HG02943 (cell line): ENCODE measurements around the gene LAMA4.

Experiments
- ATAC-seq: cut with Tn5 transposase; IDR thresholded peaks from one replicate; pipeline ENCODE4 v1.9.1; 2021; ENCODE audit warnings: mild to moderate bottlenecking, low read depth, moderate library complexity; ENCODE audit not compliant: unreplicated experiment

LAMA4 gene

DNA sequence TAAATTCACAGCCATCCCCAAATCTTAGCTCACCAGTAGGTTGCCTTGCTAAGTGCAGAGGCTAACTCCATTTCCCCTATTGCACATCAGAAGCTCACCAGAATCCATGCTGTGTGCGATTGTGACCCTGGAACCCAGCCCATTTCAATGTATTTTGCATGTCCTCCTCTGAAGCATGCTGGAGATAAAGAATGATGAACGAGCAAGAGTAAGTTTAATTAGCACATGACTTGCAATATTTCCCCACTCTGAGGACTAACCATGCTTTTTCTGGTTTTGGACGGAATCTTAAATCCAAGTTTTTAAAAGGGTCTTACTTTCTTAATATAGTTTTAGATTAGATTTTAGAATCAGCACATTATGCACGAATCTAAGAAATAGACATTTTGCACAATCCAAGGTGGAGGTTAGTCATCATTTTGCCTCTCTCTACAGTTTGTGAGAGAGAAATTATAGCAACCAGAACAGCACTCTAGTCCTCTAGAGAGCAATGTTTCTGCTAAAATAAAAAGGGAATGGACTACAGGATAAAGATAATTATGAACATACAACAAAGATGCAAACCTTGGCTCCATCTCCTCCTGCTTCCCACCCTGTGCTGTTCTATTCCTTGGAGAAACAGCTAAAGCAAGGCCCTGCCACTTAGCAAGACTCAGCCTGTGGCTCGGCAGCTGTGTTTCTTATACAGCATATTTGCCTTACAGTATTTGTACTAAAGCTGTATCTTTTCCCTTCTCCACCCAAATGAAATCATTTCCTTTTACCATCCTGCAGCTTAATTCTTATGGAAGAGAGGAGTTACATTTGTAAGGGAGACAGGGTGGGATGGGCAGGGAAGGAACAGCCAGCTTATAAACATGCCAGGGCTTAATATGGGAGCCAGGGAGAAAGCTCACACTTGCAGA lies 24.9 kb upstream of the LAMA4 start:
- no peak for ATAC-seq

DNA sequence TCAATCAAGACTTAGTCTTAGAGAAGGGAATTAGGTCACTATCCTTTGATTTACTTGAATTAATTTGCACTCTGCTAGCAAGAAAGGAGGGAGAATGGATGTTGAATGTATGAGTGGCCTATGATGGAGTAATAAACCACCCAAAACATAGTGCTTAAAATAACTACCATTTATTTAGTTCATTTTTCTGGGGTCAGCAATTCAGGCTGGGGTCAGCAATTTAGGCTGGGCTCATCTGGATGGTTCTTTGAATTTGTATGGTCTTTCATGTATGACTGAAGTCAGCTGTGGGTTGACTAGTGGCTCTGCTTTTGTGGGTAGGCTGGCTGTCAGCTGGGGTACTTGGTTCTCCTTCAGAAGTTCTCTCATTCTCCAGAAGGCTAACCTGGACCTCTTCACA lies 21.0 kb upstream of the LAMA4 start:
- no peak for ATAC-seq

DNA sequence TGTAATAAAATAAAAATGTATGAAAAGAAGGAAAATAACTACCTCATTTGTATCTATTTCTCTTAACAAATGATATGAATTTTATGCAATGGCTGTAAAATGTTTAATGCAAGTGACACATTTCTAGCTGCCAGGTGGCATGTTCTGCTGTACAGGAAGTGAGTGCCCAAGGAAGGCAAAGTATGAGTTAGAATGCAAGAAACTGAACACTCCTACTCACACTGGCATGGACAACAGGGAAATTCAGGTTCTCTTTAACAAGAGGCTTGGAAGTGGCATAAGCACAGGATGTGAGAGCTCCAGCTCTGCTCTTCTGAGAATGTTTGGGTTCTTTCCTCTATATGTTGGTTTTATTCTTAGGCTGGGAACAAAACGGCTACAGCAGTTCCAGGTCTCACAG lies 20.4 kb upstream of the LAMA4 start:
- no peak for ATAC-seq

DNA sequence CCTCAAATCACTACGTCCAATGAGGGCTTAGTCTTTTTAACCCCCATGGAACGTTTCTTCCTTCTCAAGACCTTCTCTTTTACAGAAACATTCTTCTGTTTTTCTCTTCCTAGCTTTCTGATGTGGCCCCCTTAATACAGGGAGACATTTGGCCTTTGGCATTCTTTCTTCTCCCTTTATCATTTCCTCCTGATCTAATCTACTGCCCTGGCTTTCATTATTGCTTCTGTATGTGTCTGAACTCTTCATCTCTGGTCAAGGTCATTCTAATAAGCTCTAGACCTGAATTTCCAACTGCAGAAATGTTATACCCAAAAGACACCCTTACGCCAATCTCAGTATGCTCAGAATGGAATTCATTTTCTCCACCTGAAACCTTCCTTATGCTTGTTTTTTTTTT lies 18.4 kb upstream of the LAMA4 start:
- ATAC-seq: no peak

DNA sequence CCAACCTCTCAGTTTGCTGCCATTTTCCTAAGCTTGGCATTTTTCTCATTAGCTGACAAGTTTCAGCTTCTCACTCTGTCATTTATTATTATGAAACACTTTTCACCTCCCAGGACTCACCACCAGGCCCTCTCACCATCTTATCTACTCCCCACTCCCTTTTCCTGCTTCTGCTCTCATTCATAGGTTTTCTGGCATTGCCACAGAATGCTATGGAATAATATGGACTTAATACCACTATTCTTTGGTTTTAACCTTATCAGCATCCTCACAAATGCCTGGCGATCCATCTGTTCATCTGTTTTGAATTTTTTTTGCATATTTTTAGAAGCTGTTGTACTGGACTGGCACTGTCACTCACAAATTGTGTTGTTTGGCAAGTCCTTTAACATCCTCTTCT lies 16.4 kb upstream of the LAMA4 start:
- no peak for ATAC-seq

DNA sequence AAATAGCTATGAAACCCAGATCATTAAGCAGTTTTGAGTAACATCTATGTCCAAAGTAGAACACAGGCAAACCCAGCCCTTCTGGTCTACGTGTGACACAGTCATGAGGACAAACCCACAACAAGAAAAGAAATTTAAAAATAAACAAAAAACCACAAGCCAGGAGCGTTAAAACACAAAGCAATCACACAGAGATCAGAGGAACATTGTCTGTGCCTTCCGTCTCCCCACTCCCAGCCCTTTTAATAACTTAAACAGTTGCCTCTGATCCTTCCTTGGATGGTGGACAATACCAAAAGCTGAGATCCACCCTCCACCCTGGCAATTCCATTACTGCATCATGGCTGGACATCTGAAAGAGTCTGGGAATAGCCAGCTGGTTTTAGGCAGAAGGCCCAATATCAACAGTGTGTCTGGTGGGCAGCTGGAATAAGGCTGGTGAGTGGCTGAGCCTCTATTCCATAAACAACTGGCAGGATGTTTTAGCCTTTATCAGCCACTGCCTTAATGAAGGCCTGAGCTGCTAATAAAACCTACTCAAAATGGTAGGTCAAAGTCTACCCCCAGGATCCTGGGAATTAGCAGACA lies 15.7 kb upstream of the LAMA4 start:
- no peak for ATAC-seq

DNA sequence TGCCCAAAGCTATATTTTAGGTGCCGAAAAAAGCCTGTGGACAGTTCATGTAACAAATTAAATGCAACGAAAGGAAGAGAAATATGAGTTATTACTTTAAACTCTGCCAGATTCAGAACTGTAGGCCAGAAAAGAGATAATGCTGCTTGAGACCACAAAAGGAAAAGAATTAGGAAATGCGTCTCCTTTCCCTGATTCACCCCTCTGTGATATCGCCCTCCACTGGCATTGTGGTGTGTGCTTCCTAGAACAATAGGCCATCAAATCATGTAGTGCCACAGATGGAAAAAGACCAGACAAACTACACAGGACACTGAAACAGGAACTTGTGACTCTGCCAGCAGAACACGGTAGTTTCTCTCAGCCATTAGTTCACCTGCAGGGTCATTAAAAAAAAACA lies 14.7 kb upstream of the LAMA4 start:
- no peak for ATAC-seq

DNA sequence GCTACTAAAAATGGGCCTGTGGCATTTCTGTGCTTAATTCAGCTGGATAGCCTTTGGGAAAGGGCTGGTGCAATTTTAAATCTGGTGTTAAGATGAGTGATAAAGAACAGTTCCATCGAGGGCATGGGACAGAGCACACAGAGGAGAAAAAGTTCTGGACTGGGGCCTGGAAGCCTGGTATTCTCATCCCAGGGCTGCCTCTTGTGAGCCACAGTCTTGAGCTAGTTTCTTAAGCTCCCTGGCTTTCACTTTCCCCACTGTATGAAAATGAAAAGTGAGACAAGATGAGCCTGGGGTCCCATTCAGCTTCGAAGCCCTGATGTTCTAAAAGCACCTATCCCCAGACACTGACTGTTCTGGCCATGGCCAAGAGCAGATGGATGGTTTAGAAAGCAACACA lies 14.3 kb upstream of the LAMA4 start:
- no peak for ATAC-seq

DNA sequence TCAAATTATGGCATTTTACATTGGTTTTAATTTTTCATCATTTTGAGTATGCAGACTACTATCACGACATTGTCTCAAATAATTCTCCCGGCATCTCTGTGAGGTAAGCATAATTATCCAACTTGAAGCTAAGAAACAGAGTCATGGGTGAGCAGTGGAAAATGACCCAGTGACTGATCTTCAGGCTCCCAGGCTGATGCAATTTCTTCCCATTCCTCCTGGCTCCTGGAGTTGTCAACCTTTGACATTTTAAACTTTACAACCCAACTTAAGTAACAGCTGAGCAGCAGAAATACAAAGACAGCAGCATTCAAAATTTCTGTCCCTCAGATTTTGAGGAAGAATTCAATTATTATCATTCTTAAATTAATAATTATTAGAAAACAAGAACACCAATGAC lies 13.7 kb upstream of the LAMA4 start:
- no peak for ATAC-seq

DNA sequence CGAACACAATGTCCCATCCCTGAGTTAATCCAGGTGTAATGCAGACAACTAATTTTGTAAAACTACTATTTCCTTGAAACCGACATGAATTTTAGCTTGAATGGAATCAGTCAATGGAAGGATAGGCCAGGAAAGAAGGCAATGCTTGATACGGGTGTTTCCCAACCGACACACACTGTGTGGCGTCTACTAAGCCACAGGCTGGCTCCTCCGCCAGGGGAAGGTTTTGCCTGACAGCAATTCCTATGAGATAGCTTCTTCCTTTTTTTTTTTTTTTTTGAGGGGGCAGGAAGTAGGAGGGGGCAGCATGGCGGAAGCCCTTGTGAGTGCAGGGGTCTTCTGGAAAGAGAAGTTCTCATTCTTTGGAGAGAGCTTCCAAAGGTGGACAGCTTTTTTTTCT lies 12.0 kb upstream of the LAMA4 start:
- ATAC-seq: no peak

DNA sequence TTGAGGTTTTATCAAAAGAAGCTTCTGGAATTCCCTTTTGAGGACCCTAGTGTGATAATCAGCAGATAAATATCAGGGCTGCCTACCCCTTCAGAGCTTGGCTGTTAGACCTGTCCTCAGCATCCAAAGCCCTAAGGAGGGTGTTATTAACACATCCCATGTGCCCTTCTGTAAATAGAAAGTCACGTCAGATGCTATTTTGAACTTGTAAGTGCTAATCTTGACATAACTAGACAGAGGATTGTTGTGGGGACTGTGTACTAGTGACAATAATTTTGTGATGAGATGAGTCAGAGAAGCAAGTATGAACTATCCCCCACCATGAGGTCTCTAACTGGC lies 4.9 kb upstream of the LAMA4 start:
- no peak for ATAC-seq

DNA sequence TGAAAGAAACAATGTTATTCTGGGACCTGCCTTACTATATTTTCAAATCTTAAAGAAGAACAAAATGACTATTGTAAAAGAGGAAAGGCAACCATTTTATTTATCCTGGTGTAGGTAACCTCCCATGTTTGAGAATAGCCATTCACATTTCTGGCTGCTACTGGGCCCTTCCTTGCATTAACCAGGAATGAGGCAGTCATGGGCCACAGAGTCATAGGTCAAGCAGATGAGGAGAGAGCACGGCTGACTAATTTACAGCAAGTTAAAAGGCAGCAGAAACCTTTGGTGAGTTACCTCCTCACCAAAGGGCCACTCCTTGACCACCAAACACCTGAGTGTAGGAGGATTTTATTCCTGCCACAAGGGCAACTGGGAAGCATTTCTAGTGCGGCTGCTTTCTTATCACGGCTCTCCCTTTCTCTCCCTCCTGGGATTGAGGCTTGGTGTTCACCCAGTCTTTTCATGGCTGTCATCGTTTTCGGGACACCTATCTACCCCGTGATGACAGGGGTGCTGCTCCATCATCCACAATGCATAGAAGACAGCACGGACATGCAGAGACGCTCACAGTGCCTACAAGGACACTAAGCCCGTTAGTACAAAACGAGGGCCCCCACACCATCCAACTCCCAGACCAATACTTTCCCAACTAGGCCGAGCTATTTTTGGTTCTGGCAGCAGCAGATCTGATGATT lies 4.4 kb upstream of the LAMA4 start:
- no peak for ATAC-seq

DNA sequence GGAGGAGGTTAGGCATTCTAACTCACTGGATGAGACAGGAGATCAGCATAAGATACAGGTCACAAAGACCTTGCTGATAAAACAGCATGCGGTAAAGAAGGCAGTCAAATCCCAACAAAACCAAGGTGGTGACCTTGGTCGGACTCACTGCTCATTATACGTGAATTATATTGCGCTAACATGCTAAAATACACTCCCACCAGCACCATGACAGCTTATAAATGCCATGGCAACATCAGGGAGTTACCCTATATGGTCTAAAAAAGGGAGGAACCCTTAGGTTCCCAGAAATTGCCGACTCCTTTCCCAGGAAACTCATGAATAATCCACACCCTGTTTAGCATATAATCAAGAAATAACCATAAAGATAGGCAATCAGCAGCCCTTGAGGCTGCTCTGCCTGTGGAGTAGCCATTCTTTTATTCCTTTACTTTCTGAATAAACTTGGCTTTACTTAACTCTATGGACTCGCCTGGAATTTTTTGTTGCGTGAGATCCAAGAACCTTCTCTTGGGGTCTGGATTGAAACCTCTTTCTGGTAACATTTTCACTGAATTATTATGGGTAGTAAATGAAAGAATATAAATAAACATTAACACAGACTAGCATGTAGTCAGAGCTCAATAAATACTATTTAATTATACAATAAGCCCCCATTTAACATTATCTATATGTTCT lies 3.0 kb upstream of the LAMA4 start:
- ATAC-seq: no peak

DNA sequence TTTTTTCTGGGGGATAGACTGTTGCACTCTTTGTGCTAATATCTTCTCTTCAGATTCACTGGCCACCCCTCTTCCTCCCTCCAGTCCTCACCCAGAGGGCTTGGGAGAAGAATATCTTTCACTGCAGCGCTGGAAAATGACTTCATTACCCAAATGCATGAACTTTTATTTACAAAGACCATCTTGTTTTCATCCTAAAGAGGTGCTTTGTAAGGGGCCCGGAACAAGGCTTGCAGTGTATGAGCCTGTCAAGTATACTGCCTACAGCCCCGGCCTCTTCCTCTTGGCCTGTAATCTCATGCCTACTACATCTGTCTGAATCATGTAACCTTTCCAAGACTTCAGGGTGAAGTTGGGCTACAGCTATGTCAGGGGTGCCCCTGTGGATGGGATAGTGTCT lies 554 bp upstream of the LAMA4 start:
- no peak for ATAC-seq

DNA sequence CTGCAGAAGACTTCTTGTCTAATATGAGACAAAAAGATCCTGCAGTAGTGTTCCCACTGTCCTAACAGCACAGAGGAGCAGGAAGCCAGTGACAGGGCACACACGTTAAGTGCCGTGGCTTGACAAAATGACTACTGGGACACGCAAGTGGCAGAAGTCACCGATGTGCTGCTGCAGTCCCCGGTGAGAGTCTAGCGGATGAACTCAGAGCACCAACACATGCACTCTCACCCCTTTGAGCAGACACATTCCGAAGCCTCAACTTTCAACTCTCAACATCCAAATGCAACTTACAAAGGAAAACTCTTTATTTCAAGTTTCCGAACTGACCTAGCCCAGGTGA lies 898 bp downstream of the LAMA4 start:
- ATAC-seq: no peak

DNA sequence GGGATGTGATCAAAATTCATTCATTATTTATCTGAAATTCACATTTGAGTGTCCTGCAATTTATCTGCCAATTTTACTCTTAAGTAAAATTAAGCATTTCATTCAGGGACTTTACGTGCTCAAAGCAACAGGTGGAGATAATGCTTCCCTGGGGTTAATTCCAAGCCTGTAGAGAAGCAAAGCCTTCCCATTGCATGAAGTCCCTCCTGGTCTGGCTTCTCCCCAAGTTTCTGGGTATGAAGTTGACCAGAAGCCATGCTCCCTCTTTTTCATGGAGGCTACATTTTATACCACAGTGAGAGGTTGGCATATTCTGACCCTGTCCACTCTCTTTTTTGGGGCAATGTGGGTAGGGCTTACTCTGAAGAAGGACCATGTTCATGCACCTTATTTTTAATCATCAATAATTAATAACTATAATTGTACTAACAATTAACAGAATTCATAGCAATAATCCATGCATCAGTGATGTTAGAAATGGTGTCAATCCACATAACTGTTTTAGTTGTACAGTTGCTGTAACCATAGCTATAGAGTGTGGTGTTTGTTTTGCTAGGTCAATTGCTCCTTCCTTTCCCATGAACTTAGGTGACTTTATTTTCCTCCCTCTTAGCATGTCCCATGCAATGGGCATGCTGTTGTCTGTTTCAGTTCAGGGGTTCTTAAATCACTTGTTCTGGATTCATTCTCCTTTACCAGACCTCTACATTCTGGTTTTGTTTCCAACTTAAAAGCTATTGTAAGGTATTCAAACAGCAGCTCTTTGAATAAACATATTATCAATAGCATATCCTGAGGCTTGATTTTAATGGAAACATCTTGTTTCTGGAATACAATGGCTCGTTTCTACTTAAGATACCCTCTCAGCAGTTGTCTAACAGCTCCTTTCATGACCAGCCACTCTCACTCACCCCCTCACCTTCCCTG lies 1.5 kb downstream of the LAMA4 start:
- ATAC-seq: no peak

DNA sequence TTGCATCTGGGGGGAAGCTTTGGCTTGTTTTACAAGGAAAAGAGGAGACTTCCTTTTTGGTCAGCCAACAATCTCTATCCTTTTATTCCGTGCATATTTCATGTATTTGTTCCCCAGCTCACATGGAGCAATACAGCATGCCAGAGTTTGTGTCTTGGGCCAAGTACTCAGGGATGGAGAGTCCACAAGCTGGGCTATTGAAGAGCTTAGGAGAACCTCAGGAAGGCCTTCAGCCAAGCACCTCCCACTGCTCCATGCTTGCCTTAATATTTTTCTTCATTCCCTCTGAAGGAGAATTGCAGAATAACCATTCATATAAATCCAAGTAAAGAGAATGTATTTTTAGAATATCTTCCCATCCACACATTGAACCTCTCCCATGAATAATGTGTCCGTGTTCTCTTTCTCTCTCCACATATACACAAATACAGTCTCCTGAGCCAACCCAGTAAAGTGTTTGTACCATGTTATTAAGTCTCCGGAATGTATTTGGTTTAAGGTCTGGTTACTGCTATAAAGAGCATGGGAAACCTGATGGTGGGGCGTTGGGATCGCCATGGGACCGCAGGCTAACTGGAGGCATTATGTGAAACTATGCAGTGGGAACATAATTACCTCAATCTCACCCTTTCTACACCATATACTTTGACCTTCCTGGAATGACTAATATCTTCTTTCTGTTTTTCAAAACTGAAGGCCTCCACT lies 3.0 kb downstream of the LAMA4 start:
- ATAC-seq: no peak

DNA sequence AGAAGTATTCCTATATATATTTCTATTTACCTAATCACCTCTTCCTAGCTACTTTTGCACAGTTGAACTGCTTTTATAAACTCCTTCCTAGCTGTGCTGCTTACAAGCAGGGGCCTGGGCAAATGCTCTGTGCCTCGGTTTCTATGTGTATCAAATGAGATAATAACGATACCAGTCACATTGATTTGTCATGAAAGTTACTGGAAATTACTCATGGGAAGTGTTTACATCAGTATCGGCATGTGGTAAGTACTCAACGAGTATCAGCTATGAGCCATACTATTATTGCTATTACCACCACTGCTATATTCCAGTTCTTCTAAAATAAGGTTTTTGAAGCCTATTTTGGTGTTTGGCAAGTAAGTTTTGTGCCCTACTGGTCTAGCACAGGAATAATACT lies 4.9 kb downstream of the LAMA4 start:
- no peak for ATAC-seq

DNA sequence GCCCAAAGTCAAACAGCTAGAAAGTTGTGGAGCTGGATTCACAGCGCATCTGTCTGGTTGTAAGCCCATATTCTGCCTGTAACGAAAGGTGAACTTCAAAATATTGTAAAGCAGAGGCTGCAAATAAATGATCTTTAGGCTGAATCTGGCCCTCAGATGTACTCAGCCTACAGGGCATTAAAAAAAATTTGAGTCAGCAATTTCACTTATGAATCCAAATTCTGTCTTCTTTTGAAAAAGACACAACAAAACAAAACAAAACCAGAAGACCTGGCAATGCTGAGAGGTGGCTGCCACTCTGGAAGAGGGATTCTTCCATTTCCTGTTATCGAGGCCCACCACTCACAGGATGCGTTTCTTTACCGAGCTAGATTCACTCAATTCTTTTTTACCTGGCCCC lies 7.1 kb downstream of the LAMA4 start:
- no peak for ATAC-seq
